ENCODE results near the gene TUBA4A.
"Not testable (repeated sequence)": the region's sequence is repeated elsewhere in the genome, so short reads cannot be mapped to it uniquely, and the experiment has no call there.

The TUBA4A gene

DNA sequence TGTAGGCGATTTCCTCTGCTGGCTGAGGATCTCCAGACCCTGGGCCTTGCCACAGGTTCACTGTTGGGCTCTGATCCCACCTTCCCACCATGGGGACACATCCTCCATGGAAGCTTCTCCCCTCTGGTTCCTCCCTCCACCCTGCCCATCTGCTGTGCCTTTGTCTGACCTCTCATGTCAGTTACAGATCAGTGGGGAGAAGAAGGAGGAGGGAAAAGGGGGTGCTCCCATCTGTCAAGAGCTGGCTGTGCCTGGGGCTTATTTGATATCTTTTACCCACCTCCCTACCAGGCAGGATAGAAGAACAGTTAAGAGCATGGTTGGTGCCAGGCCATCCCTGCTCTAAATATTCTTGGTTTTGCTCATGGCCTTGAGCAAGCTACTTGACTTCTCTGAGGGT is 13.2 kb upstream of the TUBA4A start:
- DNase-seq = no peak

DNA sequence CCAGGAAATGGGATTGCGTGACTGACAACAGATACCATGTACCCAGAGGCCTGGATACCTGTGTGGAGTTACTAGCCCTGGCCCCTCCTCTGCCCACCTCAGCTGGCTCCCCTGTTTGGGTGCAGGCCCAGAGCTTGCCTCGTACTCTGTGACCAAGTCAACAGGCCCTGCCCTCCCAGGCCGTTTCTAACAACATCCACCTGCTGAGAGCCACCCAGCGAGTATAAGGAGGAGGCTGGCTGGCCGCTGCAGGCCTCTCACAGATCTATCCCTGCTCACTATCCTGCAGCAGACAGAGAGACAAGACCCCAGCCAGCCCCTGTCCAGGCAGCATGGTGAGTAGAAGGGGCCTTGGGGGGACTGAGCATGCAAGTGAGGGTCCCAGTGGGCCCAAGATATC is 12.5 kb upstream of the TUBA4A start:
- no peak for DNase-seq

DNA sequence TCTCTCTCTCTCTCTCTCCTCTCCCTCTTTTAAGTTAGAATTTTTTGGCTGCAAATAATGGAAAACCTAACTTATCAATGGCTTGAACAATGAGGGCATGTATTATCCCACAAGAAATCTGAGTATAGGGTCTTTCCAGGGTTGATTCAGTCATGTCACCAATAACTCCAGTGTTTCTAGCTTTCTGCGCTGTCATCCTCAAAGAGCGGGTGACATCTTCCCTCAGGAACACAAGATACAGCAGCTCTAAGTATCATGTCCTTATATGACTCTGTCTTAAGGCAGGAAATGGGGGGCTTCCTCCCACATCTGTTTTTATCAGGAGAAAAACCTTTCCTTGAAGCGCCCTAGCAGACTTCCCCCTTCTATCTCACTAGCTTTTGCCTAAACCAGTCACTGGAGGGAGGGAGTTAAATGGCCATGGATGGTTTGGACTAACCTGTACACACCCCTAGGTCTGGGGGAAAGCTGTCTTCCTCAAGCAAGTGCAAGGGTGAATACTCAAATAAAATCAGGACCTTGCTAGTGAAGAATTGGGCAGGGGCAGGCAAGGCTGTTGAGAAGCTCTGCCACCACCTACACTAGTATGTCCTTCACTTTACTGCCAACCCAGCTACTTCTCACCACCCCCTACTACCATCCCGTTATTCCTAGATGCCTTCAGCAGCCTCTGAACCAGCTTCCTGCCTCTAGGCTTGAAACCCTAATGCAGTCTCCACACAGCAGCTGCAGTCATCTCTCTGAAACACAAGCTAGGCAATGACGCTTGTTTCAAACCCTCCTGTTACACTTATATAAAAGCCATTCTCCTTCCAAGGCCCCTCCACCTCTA is 7.5 kb upstream of the TUBA4A start:
- no peak for DNase-seq

DNA sequence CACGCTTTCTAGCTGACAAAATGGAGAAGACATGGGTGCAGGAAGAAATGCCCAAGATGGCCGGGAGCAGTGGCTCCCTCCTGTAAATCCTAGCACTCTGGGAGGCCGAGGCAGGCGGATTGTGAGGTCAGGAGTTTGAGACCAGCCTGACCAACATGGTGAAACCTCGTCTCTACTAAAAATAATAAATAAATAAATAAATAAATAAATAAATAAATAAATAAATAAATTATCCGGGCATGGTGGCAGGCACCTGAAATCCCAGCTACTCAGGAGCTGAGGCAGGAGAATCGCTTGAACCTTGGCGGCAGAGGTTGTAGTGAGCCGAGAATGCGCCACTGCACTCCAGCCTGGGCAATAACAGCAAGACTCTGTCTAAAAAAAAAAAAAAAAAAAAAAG is 5.2 kb upstream of the TUBA4A start:
- DNase-seq = not testable (repeated sequence)

DNA sequence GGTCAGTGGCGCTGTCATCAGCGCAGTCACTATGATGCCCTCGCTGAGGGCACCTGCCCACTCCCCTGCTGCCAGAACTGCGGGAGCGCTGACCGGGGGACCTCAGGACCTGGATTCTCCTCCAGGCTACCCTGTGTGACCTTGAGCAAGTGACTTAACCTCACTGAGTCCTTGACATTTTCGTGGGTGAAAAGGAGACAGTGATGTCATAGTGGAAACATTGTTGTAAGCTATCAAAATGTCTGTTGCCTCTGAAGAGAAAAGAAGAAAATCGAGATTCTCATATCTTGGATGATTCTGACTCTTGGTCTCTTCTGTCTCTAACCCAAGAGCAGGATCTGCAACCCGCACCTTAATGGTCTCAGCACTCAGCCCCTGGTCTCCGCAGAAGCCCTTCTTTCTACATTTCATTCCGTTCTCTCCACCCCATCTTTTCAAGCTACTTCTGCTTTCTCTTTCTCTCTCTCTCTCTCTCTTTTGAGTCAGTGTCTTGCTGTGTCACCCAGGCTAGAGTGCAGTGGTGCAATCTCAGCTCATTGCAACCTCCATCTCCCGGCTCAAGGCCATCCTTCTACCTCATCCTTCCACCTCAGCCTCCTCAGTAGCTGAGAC is 978 bp upstream of the TUBA4A start:
- DNase-seq = peak; percentile 46

DNA sequence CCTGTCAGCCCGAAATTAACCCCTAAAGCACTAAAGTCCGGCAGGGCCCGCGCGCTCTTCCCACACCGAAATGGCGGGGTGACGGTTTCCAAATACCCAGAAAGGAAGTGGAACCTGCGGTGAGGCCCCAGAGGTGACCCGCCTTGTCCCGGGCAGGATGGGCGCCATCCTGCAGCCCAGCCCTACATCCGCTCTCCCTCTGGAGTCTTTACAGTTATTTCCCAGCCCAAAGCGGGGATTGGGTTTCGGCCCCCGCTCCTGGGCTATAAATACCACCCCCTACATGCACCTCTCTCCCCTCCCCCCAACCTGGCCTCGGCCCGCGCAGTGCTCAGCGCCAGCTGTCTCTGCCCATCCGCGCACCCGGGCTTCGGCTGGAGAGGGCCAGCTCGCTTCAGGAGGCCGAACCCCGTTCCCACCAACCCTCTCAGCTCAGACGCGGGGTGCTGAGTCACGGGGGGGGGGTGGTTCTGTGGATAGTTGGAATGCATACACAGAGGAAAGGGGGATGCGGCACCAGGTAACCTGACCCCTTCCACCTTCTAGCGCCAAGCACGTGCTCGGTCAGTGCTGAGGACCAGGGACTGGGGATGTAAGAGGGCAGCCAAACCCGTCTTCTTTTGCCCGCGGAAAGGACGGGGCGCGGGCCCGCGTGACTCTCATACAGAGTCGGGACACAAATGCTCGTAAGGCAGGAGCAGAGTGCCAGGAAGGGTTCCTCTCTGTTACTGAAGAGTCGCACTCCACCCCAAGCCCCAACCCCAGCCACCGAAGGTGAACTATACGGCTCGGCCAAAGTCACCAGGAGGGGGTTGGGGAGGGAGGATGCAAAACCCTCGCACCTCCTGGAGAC is 592 bp downstream of the TUBA4A start, which contains the start of gene TUBA4B:
TUBA4B (plus strand) TSS at position 344 of the 853 bp plus-strand sequence; CDS start at position 509, 165 bp downstream.
- DNase-seq = peak; percentile 47

DNA sequence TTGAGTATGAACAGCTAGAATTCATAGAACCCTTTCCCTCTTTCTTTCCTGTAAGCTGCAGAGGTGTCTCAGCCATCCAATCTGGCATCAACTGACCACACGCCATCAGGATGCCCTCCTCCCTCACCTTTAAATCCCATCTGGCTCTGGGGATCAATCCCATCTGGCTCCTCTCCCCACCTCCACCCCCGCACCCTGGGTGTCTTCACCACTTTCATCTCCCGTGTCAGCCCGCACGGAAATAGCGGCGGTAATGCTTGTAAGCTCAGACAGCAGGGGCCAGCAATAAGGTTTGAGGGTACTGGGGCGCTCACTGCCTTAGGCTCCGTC is 1.2 kb downstream of the TUBA4A start:
- DNase-seq = peak; percentile 48

DNA sequence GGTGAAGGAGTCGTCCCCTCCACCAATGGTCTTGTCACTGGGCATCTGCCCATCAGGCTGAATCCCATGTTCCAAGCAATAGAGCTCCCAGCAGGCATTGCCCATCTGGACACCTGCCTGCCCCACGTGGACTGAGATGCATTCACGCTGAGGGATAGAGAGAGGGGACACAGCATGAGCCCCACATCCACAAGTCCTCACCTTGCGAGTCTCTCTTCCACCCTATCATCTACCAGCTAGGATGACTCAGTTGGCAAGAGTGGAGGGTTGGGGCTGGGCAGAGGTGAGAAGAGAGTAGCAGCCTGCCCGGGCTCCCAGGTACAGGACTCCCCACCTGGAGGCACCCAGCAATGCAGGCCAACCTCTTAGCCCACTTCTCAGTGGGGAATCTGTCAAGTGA is 1.6 kb downstream of the TUBA4A start:
- peak; percentile 40 for DNase-seq

DNA sequence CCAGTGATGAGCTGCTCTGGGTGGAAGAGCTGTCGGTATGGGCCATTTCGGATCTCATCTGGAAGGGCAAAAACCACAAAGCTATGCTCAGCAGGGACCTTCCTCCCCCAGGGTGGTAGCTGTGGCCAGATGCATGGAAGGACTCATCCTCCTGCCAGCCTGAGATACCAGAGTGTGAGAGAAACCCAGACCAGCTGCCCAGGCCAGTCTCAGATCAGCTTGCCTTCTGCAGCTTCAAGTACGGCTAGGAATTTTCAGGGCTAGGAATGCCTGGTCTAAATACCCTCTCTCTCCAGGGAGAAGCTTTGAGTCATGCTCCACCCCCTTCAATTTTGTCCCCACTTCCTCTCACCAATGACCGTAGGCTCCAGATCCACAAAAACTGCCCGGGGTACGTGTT is 2.1 kb downstream of the TUBA4A start:
- no peak for DNase-seq

DNA sequence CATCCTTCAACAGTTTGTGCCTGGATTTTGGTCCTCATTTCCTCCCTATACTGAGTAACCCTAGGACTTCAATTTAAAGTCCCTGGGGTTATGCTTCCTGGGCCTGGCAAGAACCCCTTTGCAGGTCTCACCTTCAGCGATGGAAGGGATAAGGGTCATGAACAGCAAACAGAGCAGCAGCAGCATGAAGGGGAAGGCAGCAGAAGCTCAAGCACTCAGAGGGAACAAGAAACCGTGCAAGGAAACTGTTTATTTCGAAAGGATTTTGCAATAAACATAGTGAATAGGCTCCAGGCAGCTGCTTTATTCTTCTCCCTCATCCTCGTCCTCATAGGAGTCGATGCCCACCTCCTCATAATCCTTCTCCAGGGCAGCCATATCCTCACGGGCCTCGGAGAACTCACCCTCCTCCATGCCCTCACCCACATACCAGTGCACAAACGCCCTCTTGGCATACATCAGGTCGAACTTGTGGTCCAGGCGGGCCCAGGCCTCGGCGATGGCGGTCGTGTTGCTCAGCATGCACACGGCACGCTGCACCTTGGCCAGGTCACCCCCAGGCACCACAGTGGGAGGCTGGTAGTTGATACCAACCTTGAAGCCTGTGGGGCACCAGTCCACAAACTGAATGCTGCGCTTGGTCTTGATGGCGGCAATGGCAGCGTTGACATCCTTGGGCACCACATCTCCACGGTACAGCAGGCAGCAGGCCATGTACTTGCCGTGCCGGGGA is 3.5 kb downstream of the TUBA4A start:
- DNase-seq = no peak

DNA sequence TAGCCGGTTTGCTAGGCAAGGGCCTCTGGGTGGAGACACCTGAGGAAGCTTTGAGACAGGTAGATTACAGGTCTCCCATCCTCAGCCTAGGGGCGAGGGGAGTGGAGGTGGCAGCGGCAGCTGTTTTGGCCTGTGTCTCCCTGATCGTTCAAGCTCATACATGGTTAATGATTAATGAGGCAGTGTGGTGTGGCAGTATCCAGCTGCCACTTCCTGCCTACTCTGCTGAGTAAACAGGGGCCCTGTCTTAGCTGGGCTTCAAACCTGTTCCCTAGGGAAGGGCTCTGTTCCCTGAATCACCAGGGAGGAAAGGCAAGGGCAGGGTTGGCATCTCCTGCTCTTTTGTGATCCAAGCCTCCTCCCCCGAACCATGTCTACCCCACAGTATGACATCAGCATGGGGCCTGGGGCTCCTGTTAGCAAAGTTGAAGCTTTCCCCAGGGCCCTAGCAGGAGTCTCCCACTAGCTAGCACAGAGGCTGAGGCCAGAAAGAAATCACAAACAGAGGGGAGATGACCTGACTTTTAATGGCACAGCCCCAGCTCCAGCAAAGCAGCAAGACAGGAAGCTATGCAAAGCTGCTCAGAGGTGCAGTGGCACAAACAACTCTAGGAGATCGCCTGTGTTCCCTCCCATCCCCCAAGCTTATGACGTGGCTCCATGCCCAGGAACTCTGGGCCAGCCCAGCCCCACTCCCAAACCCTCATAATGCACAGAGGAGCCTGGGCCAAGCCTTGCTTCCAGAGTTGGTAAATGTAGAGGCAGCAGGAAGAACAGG is 4.3 kb downstream of the TUBA4A start:
- no peak for DNase-seq

DNA sequence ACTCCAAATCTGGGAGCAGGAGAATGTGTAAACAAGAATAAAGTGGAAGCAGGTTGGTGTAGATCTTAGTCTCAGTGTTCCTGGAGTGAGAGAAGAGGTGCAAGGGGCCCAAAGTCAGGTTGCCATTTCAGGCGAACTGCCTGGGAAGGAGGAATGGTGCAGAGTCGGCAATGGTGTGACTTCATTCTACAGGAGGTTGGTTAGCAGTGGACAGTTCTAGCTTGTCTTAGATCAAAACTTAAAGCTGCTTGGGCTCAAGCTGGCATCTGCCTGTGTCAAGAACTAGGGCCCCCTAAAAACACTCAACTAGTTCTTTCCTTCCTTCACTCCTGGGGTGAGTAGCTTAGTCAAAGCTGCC is 4.9 kb downstream of the TUBA4A start:
- no peak for DNase-seq

DNA sequence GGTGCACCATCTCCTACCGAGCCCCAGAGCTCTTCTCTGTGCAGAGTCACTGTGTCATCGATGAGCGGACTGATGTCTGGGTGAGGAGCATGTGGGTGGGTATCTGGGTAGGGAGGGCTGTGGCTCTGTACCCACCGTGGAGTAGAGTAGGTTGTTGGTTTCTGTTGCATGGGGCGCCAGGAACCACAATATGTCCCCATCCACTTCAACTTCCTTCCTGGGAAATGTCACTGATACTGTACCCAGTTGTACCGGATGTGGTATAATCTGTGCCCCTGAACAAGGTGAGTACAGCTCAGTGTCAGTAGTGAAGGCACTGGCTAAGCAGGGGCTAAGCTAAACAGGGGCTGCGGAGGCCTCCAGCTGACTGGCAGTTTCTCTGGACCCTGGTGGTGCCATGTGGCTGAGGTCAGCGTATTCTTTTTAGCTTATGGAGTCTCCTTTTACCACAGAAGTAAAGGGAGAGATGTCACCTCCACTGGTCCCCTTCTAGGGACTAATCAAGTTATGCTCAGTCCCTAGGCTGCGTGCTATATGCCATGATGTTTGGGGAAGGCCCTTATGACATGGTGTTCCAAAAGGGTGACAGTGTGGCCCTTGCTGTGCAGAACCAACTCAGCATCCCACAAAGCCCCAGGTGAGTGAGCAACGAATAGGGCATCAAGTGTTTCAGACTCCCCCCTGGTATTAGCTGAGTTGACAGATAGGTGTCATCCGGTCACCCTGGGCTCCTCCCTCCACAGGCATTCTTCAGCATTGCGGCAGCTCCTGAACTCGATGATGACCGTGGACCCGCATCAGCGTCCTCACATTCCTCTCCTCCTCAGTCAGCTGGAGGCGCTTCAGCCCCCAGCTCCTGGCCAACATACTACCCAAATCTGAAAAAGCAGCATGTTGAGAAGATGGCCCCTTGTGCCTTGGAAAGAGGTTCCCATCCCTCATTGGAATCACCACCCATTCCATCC is 5.8 kb downstream of the TUBA4A start:
- DNase-seq = peak; percentile 56

DNA sequence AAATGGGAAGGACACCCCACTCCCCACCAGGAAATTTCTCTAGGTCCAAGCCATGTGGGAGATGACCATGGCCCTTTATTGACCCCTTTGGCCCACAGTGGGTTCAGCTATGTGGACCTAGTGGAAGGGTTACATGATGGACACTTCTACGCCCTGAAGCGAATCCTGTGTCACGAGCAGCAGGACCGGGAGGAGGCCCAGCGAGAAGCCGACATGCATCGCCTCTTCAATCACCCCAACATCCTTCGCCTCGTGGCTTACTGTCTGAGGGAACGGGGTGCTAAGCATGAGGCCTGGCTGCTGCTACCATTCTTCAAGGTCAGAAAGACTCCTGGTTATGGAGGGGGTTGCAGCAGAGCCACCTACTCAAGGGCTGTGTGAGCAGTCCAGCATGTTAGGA is 7.2 kb downstream of the TUBA4A start:
- DNase-seq = no peak

DNA sequence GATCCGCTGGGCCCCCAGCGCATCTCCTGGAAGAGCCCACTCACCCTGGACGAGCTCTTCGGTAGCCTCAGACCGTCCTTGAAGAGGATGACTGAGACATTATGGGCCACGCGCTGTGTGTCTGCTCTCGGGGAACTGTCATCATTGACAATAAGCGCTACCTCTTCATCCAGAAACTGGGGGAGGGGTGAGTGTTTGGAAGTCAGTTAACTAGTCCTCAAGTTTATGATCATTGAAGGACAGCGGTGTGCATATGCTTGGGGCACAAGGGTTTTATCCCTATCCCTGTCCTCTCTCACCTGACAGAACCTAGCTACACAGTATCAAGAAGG is 7.9 kb downstream of the TUBA4A start:
- no peak for DNase-seq

DNA sequence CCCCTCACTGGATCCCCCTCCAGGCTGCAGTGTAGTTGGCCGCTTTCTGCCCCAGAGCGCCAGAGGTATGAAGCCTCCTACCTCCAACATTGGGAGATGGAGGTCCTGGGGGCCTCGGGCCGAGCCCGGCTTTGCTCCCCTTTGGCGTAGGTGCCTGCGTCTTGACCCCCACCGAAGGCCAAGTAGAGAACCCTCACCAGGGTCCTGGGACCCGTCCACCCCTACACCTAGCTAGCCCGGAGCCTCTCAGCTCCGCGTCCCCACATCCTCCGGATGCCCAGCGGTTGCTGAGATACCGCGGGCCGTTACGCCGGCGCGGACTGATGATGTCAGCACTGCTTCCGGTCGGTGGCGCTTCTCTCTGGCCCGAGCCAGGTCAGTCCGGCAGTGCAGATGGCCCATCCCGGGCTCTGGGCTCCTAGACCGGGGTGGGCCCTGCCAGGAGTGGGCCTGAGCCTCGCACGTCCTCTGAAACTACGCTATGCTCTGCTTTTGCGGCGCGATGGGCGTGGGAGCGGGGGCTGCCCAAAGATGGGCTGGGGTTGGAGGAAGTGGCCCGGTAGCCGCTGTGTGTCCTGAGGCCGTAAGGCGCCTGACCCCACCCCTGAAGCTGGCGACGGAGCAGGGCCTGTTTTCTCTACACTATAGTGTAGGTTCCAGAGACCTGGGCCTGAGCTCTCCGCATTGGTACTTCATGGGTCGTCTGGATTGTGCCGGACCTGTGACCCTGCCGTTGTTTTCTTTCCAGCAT is 8.4 kb downstream of the TUBA4A start, which contains the start of the genes GLB1L and STK16:
GLB1L (minus strand) TSS at position 297 of the 751 bp plus-strand sequence. CDS start 1,871 bp downstream, outside the sequence.
STK16 (plus strand) TSS at position 332 of the 751 bp plus-strand sequence. CDS start 521 bp downstream, outside the sequence.
- peak; percentile 85 for DNase-seq

DNA sequence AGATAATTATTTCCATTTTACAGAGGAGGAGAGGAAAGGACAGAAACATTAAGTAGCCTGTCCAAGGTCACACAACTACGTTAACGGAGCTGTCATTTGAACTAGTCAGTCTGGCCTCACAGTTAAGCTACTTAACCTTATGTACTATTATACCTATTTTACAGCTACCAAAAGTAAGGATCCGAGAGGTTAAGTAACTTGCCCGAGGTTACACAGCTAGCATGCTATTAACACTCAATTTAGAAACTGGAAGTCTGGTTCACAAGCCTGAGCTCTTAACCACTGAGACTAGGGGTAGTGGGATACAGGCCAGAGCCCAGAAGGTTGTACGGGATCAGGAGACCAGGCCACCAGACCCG is 8.9 kb downstream of the TUBA4A start:
- DNase-seq = no peak

DNA sequence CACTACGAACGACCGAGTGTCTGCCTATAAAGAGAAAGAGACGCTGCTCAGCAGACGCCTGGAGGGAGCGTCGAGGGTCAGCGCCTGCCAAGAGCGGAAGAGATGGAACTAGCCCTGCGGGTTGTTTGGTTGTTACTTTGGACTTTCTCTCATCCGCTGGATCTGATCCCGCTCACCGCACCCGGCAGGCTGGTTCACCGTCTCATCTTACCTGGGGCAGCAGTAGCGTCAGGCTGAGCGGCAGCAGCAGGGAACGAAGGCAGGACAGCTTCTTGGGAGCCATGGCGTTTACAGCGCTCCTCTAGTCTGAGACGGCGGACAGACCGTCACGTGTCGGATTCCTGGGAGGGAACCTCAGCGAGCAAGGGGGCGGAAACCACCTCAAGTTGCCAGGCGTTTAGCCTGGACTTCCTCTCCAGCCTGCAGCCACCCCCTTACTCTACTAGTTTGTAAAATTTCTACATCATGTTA is 10.4 kb downstream of the TUBA4A start:
- DNase-seq = no peak

DNA sequence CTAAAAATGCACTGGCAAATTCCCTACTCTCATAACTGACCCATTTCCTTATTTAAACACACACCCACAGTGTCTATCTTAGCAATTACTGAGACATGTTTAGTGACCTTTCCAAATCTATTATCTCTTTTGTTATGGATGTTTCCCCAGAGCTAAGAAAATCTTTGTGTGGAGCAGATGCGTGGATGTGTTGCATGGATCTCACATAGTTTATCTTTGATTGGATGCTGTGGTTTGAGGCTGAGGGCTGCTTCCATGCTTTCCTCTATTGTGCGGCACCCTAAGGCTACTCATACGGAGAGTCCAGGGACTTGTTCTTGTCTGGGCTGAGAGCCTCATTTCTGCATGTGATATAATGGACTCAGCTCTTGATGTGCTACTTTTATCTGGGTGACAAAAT is 19.4 kb downstream of the TUBA4A start:
- DNase-seq = no peak

DNA sequence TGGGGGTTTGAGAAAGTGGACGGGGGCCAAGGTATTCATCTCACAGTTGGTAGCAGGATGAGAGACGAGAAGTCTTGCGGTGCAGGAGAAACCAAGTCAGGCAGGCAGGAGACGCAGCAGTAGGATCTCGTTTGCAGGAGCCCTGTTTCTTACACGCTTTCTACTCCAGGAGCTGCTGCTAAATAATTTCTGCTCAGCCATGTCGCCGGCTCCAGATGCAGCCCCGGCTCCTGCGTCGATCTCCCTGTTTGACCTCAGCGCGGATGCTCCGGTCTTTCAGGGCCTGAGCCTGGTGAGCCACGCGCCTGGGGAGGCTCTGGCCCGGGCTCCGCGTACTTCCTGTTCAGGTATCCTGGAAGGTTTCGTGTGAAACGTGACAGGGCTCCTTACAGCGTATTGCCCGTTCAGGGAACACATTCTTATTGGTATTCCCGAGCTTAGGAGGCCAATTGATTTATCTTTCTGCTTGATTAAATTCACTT is 23.6 kb downstream of the TUBA4A start:
- peak; percentile 46 for DNase-seq
